ENCODE measurements around the gene TCHH.
A peak's percentile ranks its signal among the peaks of the same experiment; 100 is the strongest.

Gene TCHH

DNA sequence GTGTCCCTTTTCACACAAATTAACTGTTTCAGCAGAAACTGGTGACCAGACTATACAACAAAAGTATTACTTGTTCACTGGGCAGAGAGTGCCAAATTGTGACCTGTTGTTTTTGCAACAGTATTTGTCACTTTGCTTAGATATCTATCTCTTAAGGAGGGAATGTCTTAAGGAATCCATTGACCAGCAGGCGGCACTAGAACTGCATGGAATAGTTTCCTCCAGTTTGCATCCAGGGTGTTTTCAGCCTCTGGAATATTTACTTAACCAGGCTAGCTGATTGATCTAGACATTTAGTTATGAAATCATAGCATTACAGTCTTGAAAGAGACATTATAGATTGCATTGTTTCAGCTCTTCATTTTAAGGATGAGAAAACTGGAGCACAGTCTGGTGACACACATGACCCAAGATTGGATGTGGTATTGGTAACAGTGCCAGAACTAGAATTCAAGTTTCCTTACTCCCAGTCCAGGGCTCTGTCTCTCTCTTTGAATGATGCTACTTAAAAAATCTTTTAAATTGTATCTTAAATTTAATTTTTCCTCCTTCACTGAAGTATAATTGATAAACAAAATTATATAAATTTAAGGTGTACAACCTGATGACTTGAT is 26.8 kb upstream of the TCHH start:
- DNase-seq (ENCODE audit: insufficient read length, low spot score): peak; percentile 7
- FAIRE-seq: peak; percentile 70
- TF ChIP-seq POLR2A (IDR thresholded peaks at IDR 0.05; ENCODE audit: low read depth, low read length): no peak

DNA sequence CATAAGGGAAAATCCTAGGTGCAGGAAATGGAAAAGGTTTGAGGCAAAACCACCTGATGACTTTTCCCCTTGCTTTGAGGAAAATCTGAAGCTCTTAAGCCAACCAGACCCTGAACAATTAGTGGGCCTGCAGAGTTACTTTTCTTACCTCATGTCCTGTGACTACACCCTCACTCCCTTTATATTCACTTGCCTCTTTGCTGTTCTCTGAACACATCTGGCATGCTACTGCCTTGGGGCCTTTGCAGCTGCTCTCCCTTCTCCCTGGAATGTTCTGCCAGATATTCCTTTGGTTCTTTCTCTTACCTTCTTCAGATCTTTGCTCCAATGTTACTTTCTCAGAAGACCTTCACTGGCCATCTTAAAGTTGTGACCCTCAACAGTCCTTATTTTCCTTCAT is 22.0 kb upstream of the TCHH start:
- TF ChIP-seq POLR2A (IDR thresholded peaks at IDR 0.05; ENCODE audit: low read depth, low read length): no peak
- FAIRE-seq: no peak
- DNase-seq (ENCODE audit: insufficient read length, low spot score): no peak

DNA sequence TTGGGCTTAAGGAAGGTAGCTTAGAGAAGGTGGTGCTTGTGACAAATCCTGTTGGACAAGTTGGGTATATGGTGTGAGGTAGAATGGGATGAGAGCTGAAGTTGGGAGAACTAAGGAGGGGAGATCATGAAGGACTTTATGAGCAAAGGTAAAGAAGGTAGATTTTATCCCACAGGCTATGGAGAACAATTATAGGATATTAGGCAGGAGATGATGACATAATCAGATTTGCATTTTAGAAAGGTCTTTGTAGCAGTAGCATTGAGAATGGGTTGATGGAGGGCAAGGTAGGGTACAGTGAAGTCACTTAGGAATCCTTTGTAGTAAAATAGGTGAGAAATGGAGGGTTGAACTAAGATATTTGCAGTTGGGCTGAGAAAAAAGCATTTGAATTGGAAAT is 14.9 kb upstream of the TCHH start:
- no peak for FAIRE-seq
- no peak for DNase-seq (ENCODE audit: insufficient read length, low spot score)
- TF ChIP-seq POLR2A (IDR thresholded peaks at IDR 0.05; ENCODE audit: low read depth, low read length): no peak

GRCh38 chr1:152127673-152128072 is 12.4 kb upstream of the TCHH start:
- DNase-seq (ENCODE audit: insufficient read length, low spot score) (no peak), FAIRE-seq (no peak)
- TF ChIP-seq POLR2A (IDR thresholded peaks at IDR 0.05; ENCODE audit: low read depth, low read length): no peak

GRCh38 chr1:152125834-152126443 is 10.7 kb upstream of the TCHH start:
- FAIRE-seq (no peak), DNase-seq (ENCODE audit: insufficient read length, low spot score) (no peak)
- TF ChIP-seq POLR2A (IDR thresholded peaks at IDR 0.05; ENCODE audit: low read depth, low read length): no peak

- FAIRE-seq (no peak), DNase-seq (ENCODE audit: insufficient read length, low spot score) (no peak)
- TF ChIP-seq POLR2A (IDR thresholded peaks at IDR 0.05; ENCODE audit: low read depth, low read length): no peak
Observed at GRCh38 chr1:152118915-152119314, 3.7 kb upstream of the TCHH start.

- no peak for FAIRE-seq
- no peak for DNase-seq (ENCODE audit: insufficient read length, low spot score)
- TF ChIP-seq POLR2A (IDR thresholded peaks at IDR 0.05; ENCODE audit: low read depth, low read length): no peak
Observed at GRCh38 chr1:152112885-152113432, 2.3 kb downstream of the TCHH start.

GRCh38 chr1:152112101-152112884 is 3.0 kb downstream of the TCHH start:
- FAIRE-seq (no peak), DNase-seq (ENCODE audit: insufficient read length, low spot score) (no peak)
- no peak for TF ChIP-seq POLR2A (IDR thresholded peaks at IDR 0.05; ENCODE audit: low read depth, low read length)

- TF ChIP-seq POLR2A (IDR thresholded peaks at IDR 0.05; ENCODE audit: low read depth, low read length): no peak
- FAIRE-seq: no peak
- DNase-seq (ENCODE audit: insufficient read length, low spot score): no peak
Observed at GRCh38 chr1:152111515-152111968, 3.7 kb downstream of the TCHH start.

DNA sequence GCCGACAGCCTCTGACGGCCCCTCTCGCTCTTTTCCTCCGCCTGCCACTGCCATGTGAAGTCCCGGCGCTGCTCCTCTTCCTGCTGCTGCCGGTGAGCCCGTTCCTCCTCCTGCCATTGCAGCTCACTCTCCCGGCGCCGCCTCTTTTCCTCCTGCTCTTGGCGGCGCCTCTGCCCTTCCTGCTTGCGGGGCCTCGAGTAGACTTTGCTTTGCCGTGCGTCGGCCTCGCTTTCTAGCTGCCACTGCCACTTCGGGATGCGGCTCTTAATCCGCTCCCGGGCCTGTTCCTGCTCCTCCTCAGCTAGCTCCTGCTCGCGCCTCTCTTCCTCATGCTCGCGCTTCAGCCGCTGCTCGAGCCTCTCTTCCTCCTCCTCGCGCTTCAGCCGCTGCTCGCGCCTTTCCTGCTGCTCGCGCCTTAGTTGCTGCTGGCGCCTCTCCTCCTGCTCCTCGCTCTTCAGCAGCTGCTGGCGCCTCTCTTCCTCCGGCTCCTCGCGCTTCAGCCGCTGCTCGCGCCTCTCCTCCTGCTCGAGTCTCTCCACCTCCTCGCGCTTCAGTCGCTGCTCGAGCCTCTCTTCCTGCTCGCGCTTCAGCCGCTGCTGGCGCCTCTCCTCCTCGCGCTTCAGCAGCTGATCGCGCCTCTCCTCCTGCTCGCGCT is 4.3 kb downstream of the TCHH start:
- FAIRE-seq (no peak), DNase-seq (ENCODE audit: insufficient read length, low spot score) (no peak)
- no peak for TF ChIP-seq POLR2A (IDR thresholded peaks at IDR 0.05; ENCODE audit: low read depth, low read length)

- DNase-seq (ENCODE audit: insufficient read length, low spot score): no peak
- FAIRE-seq: no peak
- peak; percentile 20; the same call in 1 of the 2 replicates for TF ChIP-seq POLR2A (IDR thresholded peaks at IDR 0.05; ENCODE audit: low read depth, low read length)
Observed at GRCh38 chr1:152110365-152110859, 4.8 kb downstream of the TCHH start.

GRCh38 chr1:152109998-152110294 is 5.3 kb downstream of the TCHH start:
- no peak for DNase-seq (ENCODE audit: insufficient read length, low spot score)
- FAIRE-seq: no peak
- no peak for TF ChIP-seq POLR2A (IDR thresholded peaks at IDR 0.05; ENCODE audit: low read depth, low read length)

DNA sequence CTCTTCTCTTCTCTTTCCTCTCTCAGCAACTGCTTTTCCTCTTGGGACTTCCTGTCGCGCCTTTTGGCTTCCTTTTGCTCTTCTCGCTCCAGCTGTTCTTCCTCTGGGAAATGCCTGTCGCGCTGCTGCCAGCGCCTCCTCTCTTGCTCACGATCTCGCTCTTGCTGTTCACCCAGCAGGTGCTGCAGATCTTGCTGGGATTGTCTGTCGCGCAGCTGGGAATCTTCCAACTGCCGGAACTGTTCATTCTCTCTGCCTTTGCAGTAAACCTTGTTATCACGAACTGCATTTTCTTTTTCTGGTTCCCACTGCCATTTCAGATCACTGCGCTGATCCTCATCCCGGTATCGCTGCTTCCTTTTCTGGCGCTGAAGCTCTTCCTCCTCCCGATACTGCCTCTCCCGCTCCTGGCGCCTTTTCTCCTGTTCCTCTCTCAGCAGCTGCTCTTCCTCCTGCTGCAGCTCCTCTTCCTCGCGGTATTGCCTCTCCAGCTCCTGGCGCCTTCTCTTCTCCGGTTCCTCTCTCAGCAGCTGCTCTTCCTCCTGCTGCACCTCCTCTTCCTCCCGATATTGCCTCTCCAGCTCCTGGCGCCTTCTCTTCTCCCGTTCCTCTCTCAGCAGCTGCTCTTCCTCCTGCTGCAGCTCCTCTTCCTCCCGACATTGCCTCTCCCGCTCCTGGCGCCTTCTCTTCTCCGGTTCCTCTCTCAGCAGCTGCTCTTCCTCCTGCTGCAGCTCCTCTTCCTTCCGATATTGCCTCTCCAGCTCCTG is 5.8 kb downstream of the TCHH start:
- DNase-seq (ENCODE audit: insufficient read length, low spot score): no peak
- FAIRE-seq: no peak
- TF ChIP-seq POLR2A (IDR thresholded peaks at IDR 0.05; ENCODE audit: low read depth, low read length): no peak
